ENCODE measurements around the gene CEBPA. TPM values are rescaled to one million over a fixed set of nuclear protein-coding genes. Genes with fewer than 3 reads are reported as not detected.
A peak's percentile ranks its signal among the peaks of the same experiment; 100 is the strongest.

CEBPA gene
- total RNA-seq, 1 experiment from 2014 or later, result 3.2 TPM

DNA sequence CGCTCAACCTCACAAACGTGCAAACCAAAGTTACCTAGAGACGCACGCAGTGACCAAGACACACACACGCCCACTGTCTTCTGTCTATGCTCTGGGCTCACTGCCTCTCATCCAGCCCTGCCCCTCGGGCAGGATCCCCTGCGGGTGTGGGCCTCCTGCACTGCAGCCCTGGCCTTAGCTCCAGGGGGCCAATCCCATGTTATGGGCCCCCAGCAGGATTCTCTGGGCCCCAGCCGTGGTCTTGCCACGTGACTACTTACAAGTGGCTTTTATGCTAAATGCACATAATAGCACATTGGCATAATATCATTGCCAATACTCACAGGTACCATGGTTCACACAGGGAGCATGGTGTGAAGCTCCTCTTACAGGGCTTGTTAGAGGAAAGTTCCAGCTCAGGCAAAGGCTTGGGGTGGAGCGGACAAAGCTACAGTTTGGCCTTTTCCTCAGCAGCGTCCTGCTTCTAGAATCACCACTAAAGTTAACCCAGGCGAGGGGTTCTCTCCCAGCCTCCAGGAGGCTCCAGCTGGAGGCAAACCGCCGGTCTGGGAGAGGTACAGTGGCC is 37.4 kb downstream of the CEBPA start:
- no CpG with 5 or more reads among the region's 14 CpGs for WGBS (ENCODE audit: extremely low coverage, insufficient read length, low lambda C conversion rate)
- Mint-ChIP-seq H3K9me3 (no peaks in the 10 kb centered on the region; a peak in 1 of 5 replicates), H3K27ac (peak overlapping the region in 2 of 3 experiments; percentile 52 to 76; a peak in 3 of 7 replicates), H3K36me3 (ENCODE audit: insufficient read depth in 1 of 3, low read depth in 3 of 3) (0 out of 7 replicates have a peak, but pooled peaks cover 0 to 2% (median 0%) of the 10 kb centered on the region in 3 experiments), H3K4me3 (no peak overlapping the region), H3K4me1 (peaks cover 8% of the 10 kb centered on the region in 2 experiments; a peak in 1 of 4 replicates), H3K27me3 (ENCODE audit: low read depth) (peaks cover 2% of the 10 kb centered on the region)
- TF ChIP-seq, protein P1, sequence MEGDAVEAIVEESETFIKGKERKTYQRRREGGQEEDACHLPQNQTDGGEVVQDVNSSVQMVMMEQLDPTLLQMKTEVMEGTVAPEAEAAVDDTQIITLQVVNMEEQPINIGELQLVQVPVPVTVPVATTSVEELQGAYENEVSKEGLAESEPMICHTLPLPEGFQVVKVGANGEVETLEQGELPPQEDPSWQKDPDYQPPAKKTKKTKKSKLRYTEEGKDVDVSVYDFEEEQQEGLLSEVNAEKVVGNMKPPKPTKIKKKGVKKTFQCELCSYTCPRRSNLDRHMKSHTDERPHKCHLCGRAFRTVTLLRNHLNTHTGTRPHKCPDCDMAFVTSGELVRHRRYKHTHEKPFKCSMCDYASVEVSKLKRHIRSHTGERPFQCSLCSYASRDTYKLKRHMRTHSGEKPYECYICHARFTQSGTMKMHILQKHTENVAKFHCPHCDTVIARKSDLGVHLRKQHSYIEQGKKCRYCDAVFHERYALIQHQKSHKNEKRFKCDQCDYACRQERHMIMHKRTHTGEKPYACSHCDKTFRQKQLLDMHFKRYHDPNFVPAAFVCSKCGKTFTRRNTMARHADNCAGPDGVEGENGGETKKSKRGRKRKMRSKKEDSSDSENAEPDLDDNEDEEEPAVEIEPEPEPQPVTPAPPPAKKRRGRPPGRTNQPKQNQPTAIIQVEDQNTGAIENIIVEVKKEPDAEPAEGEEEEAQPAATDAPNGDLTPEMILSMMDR (conservative IDR thresholded peaks at IDR 0.05), result no peak
- Histone ChIP-seq H2BK5ac (ENCODE audit: insufficient read length, low read length) (no peak overlapping the region), H3K27ac (ENCODE audit: insufficient read length, low read depth, low read length) (no peak overlapping the region), H3K23me2 (ENCODE audit: insufficient read length, low read depth, low read length, poor library complexity, severe bottlenecking) (no peaks in the 10 kb centered on the region), H2BK15ac (ENCODE audit: low read depth, low read length) (no peak overlapping the region), H4K5ac (ENCODE audit: insufficient read length, low read depth, low read length) (no peak overlapping the region), H4K91ac (ENCODE audit: insufficient read length, low read depth, low read length) (no peak overlapping the region), H3K14ac (ENCODE audit: insufficient read depth, low read length) (no peak overlapping the region; the same call in 1 of the 2 replicates), H3K9me3 (ENCODE audit: control insufficient read depth, low read depth, low read length) (no peaks in the 10 kb centered on the region), H3K27me3 (ENCODE audit: insufficient read depth, low read length) (no peaks in the 10 kb centered on the region), H3T11ph (ENCODE audit: low read length) (no peak overlapping the region), H2BK20ac (ENCODE audit: low read depth, low read length, poor library complexity, severe bottlenecking) (no peak overlapping the region), H3K23ac (ENCODE audit: insufficient read length, low read depth, low read length) (no peak overlapping the region), H2AFZ (ENCODE audit: low read length) (no peak overlapping the region), H3K4me1 (ENCODE audit: insufficient read depth, low read length) (no peaks in the 10 kb centered on the region; the same call in 1 of the 2 replicates), H3K4ac (ENCODE audit: low read depth, low read length) (no peak overlapping the region), H3K18ac (ENCODE audit: insufficient read length, low read depth, low read length) (no peak overlapping the region), H2AK5ac (ENCODE audit: insufficient read length, low read length) (no peak overlapping the region), H4K20me1 (ENCODE audit: control insufficient read depth, insufficient read depth, insufficient read length) (no peaks in the 10 kb centered on the region), H3K9ac (ENCODE audit: extremely low read depth, insufficient read length, low read length) (no peak overlapping the region), H3K79me2 (ENCODE audit: insufficient read depth, low read length) (no peaks in the 10 kb centered on the region), H4K8ac (replicated peaks; ENCODE audit: insufficient read length, low read depth, low read length) (no peak overlapping the region), H3K79me1 (ENCODE audit: insufficient read depth, low read depth, low read length, poor library complexity, severe bottlenecking) (no peaks in the 10 kb centered on the region), H3K56ac (ENCODE audit: insufficient read length, low read depth, low read length) (no peak overlapping the region), H2BK12ac (ENCODE audit: insufficient read length, low read depth, low read length) (no peak overlapping the region), H3K4me2 (ENCODE audit: insufficient read depth, insufficient read length, low read length) (no peak overlapping the region), H2BK120ac (ENCODE audit: low read depth, low read length, poor library complexity, severe bottlenecking) (no peak overlapping the region)
- DNase-seq, result no peak

Measured in H9 (cell line).